ENCODE measurements around the gene IRX4.
"Not testable (repeated sequence)": the region's sequence is repeated elsewhere in the genome, so short reads cannot be mapped to it uniquely, and the experiment has no call there.

Gene IRX4

GRCh38 chr5:1879292-1880263 is 3.1 kb downstream of the IRX4 start:
- no peak for DNase-seq (ENCODE audit: extremely low read depth in 1 of 2, low read depth in 1 of 2)

- no peak for DNase-seq (ENCODE audit: extremely low read depth in 1 of 2, low read depth in 1 of 2)
These were observed 4.5 kb downstream of the IRX4 start for GRCh38 chr5:1878050-1878849.

GRCh38 chr5:1877103-1878049 is 5.3 kb downstream of the IRX4 start:
- DNase-seq (ENCODE audit: extremely low read depth in 1 of 2, low read depth in 1 of 2): no peak

- DNase-seq (ENCODE audit: extremely low read depth in 1 of 2, low read depth in 1 of 2): no peak
These were observed 6.1 kb downstream of the IRX4 start for GRCh38 chr5:1876660-1877064.

- DNase-seq (ENCODE audit: extremely low read depth in 1 of 2, low read depth in 1 of 2): no peak
These were observed 6.7 kb downstream of the IRX4 start for GRCh38 chr5:1875843-1876659.

- no peak for DNase-seq (ENCODE audit: extremely low read depth in 1 of 2, low read depth in 1 of 2)
These were observed 7.4 kb downstream of the IRX4 start for GRCh38 chr5:1875281-1875842.

GRCh38 chr5:1874771-1875220 is 7.9 kb downstream of the IRX4 start:
- no peak for DNase-seq (ENCODE audit: extremely low read depth in 1 of 2, low read depth in 1 of 2)

GRCh38 chr5:1874348-1874747 is 8.4 kb downstream of the IRX4 start:
- DNase-seq (ENCODE audit: extremely low read depth in 1 of 2, low read depth in 1 of 2): no peak

- DNase-seq (ENCODE audit: extremely low read depth in 1 of 2, low read depth in 1 of 2): no peak
These were observed 9.3 kb downstream of the IRX4 start for GRCh38 chr5:1873243-1873959.

- no peak for DNase-seq (ENCODE audit: extremely low read depth in 1 of 2, low read depth in 1 of 2)
These were observed 11.3 kb downstream of the IRX4 start for GRCh38 chr5:1871441-1871840.

GRCh38 chr5:1870435-1871272 is 12.1 kb downstream of the IRX4 start:
- not testable (repeated sequence) for DNase-seq (ENCODE audit: extremely low read depth in 1 of 2, low read depth in 1 of 2)

- DNase-seq (ENCODE audit: extremely low read depth in 1 of 2, low read depth in 1 of 2): no peak
These were observed 13.7 kb downstream of the IRX4 start for GRCh38 chr5:1868886-1869475.

- DNase-seq (ENCODE audit: extremely low read depth in 1 of 2, low read depth in 1 of 2): no peak
These were observed 14.9 kb downstream of the IRX4 start for GRCh38 chr5:1867815-1868143.

GRCh38 chr5:1867114-1867814 is 15.5 kb downstream of the IRX4 start:
- no peak for DNase-seq (ENCODE audit: extremely low read depth in 1 of 2, low read depth in 1 of 2)

- DNase-seq (ENCODE audit: extremely low read depth in 1 of 2, low read depth in 1 of 2): no peak
These were observed 16.8 kb downstream of the IRX4 start for GRCh38 chr5:1865948-1866347.

- no peak for DNase-seq (ENCODE audit: extremely low read depth in 1 of 2, low read depth in 1 of 2)
These were observed 17.2 kb downstream of the IRX4 start for GRCh38 chr5:1865486-1865885.

- no peak for DNase-seq (ENCODE audit: extremely low read depth in 1 of 2, low read depth in 1 of 2)
These were observed 17.8 kb downstream of the IRX4 start for GRCh38 chr5:1864896-1865440.
